Measurements from ENCODE around the gene RASGRF2.

DNA sequence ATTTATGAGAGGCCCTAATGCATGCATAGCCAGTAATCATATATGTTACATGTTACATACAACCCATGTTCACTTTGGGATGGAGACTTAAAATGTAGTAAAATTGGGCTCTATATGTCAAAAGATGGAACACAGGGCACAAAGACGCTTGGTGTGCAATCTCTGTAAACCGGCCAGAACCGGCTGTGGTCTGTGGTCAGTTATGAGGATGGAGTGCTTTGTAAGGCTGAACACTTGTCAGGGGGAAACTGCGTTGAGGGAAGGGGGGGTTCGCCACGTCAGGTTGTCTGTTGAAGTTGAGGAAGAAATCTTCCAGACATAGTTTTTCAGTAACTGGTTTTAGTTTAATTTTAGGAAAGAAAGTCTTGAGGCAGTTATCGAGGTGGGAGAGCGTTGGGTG, 270.3 kb downstream of the RASGRF2 start:
- TF ChIP-seq, protein P1, sequence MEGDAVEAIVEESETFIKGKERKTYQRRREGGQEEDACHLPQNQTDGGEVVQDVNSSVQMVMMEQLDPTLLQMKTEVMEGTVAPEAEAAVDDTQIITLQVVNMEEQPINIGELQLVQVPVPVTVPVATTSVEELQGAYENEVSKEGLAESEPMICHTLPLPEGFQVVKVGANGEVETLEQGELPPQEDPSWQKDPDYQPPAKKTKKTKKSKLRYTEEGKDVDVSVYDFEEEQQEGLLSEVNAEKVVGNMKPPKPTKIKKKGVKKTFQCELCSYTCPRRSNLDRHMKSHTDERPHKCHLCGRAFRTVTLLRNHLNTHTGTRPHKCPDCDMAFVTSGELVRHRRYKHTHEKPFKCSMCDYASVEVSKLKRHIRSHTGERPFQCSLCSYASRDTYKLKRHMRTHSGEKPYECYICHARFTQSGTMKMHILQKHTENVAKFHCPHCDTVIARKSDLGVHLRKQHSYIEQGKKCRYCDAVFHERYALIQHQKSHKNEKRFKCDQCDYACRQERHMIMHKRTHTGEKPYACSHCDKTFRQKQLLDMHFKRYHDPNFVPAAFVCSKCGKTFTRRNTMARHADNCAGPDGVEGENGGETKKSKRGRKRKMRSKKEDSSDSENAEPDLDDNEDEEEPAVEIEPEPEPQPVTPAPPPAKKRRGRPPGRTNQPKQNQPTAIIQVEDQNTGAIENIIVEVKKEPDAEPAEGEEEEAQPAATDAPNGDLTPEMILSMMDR (IDR thresholded peaks at IDR 0.05): no peak
- TF ChIP-seq POLR2AphosphoS5 (IDR thresholded peaks at IDR 0.05): no peak
